ENCODE results near the gene RAB31.
"Not testable (repeated sequence)": the region's sequence is repeated elsewhere in the genome, so short reads cannot be mapped to it uniquely, and the experiment has no call there.

The RAB31 gene

GRCh38 chr18:9708057-9708433 lies at the start of gene RAB31:
Gene RAB31 (plus strand): TSS chr18:9708301. CDS start chr18:9708406, 105 bp downstream.
- DNase-seq (ENCODE audit: low read depth in 2 of 2, low spot score in 1 of 2), result no peak

GRCh38 chr18:9659499-9660375 lies 48.4 kb upstream of the RAB31 start:
- DNase-seq (ENCODE audit: low read depth in 2 of 2, low spot score in 1 of 2), result no peak

- no peak for DNase-seq (ENCODE audit: low read depth in 2 of 2, low spot score in 1 of 2)
These were observed 46.5 kb upstream of the RAB31 start for GRCh38 chr18:9661564-9661963.

- no peak for DNase-seq (ENCODE audit: low read depth in 2 of 2, low spot score in 1 of 2)
These were observed 44.7 kb upstream of the RAB31 start for GRCh38 chr18:9663377-9663776.

- no peak for DNase-seq (ENCODE audit: low read depth in 2 of 2, low spot score in 1 of 2)
These were observed 42.8 kb upstream of the RAB31 start for GRCh38 chr18:9665314-9665713.

GRCh38 chr18:9666548-9666947 lies 41.6 kb upstream of the RAB31 start:
- no peak for DNase-seq (ENCODE audit: low read depth in 2 of 2, low spot score in 1 of 2)

- DNase-seq (ENCODE audit: low read depth in 2 of 2, low spot score in 1 of 2), result no peak
These were observed 39.1 kb upstream of the RAB31 start for GRCh38 chr18:9669016-9669415.

GRCh38 chr18:9671214-9671613 lies 36.9 kb upstream of the RAB31 start:
- no peak for DNase-seq (ENCODE audit: low read depth in 2 of 2, low spot score in 1 of 2)

GRCh38 chr18:9673296-9674251 lies 34.5 kb upstream of the RAB31 start:
- no peak for DNase-seq (ENCODE audit: low read depth in 2 of 2, low spot score in 1 of 2)

GRCh38 chr18:9678216-9678615 lies 29.9 kb upstream of the RAB31 start:
- not testable (repeated sequence) for DNase-seq (ENCODE audit: low read depth in 2 of 2, low spot score in 1 of 2)

- no peak for DNase-seq (ENCODE audit: low read depth in 2 of 2, low spot score in 1 of 2)
These were observed 29.0 kb upstream of the RAB31 start for GRCh38 chr18:9679125-9679524.

GRCh38 chr18:9681217-9681616 lies 26.9 kb upstream of the RAB31 start:
- no peak for DNase-seq (ENCODE audit: low read depth in 2 of 2, low spot score in 1 of 2)

- no peak for DNase-seq (ENCODE audit: low read depth in 2 of 2, low spot score in 1 of 2)
These were observed 25.5 kb upstream of the RAB31 start for GRCh38 chr18:9682572-9682971.

- DNase-seq (ENCODE audit: low read depth in 2 of 2, low spot score in 1 of 2), result no peak
These were observed 24.4 kb upstream of the RAB31 start for GRCh38 chr18:9683418-9684396.

- DNase-seq (ENCODE audit: low read depth in 2 of 2, low spot score in 1 of 2), result no peak
These were observed 23.1 kb upstream of the RAB31 start for GRCh38 chr18:9684881-9685614.

GRCh38 chr18:9685615-9685890 lies 22.5 kb upstream of the RAB31 start:
- no peak for DNase-seq (ENCODE audit: low read depth in 2 of 2, low spot score in 1 of 2)

GRCh38 chr18:9688036-9688741 lies 19.9 kb upstream of the RAB31 start:
- no peak for DNase-seq (ENCODE audit: low read depth in 2 of 2, low spot score in 1 of 2)

- no peak for DNase-seq (ENCODE audit: low read depth in 2 of 2, low spot score in 1 of 2)
These were observed 18.8 kb upstream of the RAB31 start for GRCh38 chr18:9689253-9689652.

- no peak for DNase-seq (ENCODE audit: low read depth in 2 of 2, low spot score in 1 of 2)
These were observed 17.5 kb upstream of the RAB31 start for GRCh38 chr18:9690418-9691188.
